ENCODE data around the gene TSHZ1.
A peak's percentile ranks its signal among the peaks of the same experiment; 100 is the strongest.

TSHZ1 gene

GRCh38 chr18:75234901-75235300 is 24.3 kb downstream of the TSHZ1 start:
- H3K4me1 Mint-ChIP-seq: peaks cover 83% of the 10 kb centered on the region
- peak overlapping the region; percentile 57 for H3K27ac Mint-ChIP-seq
- no peak overlapping the region for H3K4me3 Mint-ChIP-seq
- peaks cover 13% of the 10 kb centered on the region for H3K9me3 Mint-ChIP-seq
- no peaks in the 10 kb centered on the region for H3K27me3 Mint-ChIP-seq (ENCODE audit: low read depth, poor library complexity)
- TF ChIP-seq CTCF (IDR thresholded peaks at IDR 0.05): no peak
- DNase-seq: no peak
- peaks cover 65% of the 10 kb centered on the region for H3K36me3 Mint-ChIP-seq (ENCODE audit: low read depth)

- Mint-ChIP-seq H3K4me1 (peaks cover 73% of the 10 kb centered on the region), H3K36me3 (ENCODE audit: low read depth) (peaks cover 66% of the 10 kb centered on the region), H3K9me3 (peaks cover 22% of the 10 kb centered on the region), H3K27me3 (ENCODE audit: low read depth, poor library complexity) (no peaks in the 10 kb centered on the region), H3K4me3 (no peak overlapping the region), H3K27ac (peak overlapping the region; percentile 52)
- no peak for DNase-seq
- no peak for TF ChIP-seq CTCF (IDR thresholded peaks at IDR 0.05)
Measured at GRCh38 chr18:75235896-75236295, 25.3 kb downstream of the TSHZ1 start.

GRCh38 chr18:75238100-75238499 is 27.5 kb downstream of the TSHZ1 start:
- Mint-ChIP-seq H3K9me3 (peaks cover 37% of the 10 kb centered on the region), H3K27ac (peak overlapping the region; percentile 16), H3K4me3 (no peak overlapping the region), H3K27me3 (ENCODE audit: low read depth, poor library complexity) (no peaks in the 10 kb centered on the region), H3K36me3 (ENCODE audit: low read depth) (peaks cover 88% of the 10 kb centered on the region), H3K4me1 (peaks cover 66% of the 10 kb centered on the region)
- no peak for DNase-seq
- TF ChIP-seq CTCF (IDR thresholded peaks at IDR 0.05): no peak

- H3K9me3 Mint-ChIP-seq: peaks cover 41% of the 10 kb centered on the region
- H3K4me1 Mint-ChIP-seq: peaks cover 66% of the 10 kb centered on the region
- no peak overlapping the region for H3K4me3 Mint-ChIP-seq
- no peak for DNase-seq
- no peak overlapping the region for H3K27ac Mint-ChIP-seq
- H3K36me3 Mint-ChIP-seq (ENCODE audit: low read depth): peaks cover 94% of the 10 kb centered on the region
- TF ChIP-seq CTCF (IDR thresholded peaks at IDR 0.05): no peak
- no peaks in the 10 kb centered on the region for H3K27me3 Mint-ChIP-seq (ENCODE audit: low read depth, poor library complexity)
Measured at GRCh38 chr18:75238786-75239185, 28.2 kb downstream of the TSHZ1 start.

GRCh38 chr18:75240433-75240832 is 29.8 kb downstream of the TSHZ1 start:
- H3K27ac Mint-ChIP-seq: no peak overlapping the region
- TF ChIP-seq CTCF (IDR thresholded peaks at IDR 0.05): no peak
- no peaks in the 10 kb centered on the region for H3K27me3 Mint-ChIP-seq (ENCODE audit: low read depth, poor library complexity)
- no peak for DNase-seq
- peaks cover 41% of the 10 kb centered on the region for H3K9me3 Mint-ChIP-seq
- peaks cover 66% of the 10 kb centered on the region for H3K4me1 Mint-ChIP-seq
- H3K4me3 Mint-ChIP-seq: no peak overlapping the region
- H3K36me3 Mint-ChIP-seq (ENCODE audit: low read depth): peaks cover 81% of the 10 kb centered on the region

DNA sequence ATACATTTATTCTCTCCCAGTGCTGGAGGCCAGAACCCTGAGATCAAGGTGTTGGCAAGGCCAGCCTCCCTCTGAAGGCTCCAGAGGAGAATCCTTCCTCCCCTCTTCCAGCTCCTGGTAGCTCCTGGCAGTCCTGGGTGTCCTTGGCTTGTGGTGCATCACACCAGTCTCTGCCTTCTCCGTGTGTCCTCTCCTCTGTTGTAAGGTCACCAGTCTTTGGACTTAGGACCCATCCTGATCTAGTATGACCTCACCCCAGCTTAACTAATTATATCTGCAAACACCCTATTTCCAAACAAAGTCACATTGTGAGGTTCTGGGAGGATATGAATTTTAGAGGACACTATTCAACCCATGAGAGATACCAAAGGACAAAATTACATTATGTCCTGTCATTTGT is 31.1 kb downstream of the TSHZ1 start:
- Mint-ChIP-seq H3K27ac (no peak overlapping the region), H3K36me3 (ENCODE audit: low read depth) (peaks cover 68% of the 10 kb centered on the region)
- TF ChIP-seq CTCF (IDR thresholded peaks at IDR 0.05): no peak

More for the DNA sequence above, 31.1 kb downstream of the TSHZ1 start:
- Mint-ChIP-seq H3K4me3 (no peak overlapping the region), H3K4me1 (peaks cover 66% of the 10 kb centered on the region), H3K9me3 (peaks cover 41% of the 10 kb centered on the region), H3K27me3 (ENCODE audit: low read depth, poor library complexity) (no peaks in the 10 kb centered on the region)
- DNase-seq: no peak
